CD4-positive, alpha-beta T cell treated with Interleukin-15 for 4 hours (primary cell): ENCODE measurements around the gene LRP8.

ENCODE experiments used
- DNase-seq: peaks from one replicate; pipeline ENCODE4 v3.0.0-alpha.2; 2020; ENCODE audit warnings: low spot score

LRP8 gene

GRCh38 chr1:53339736-53340635 is 12.1 kb upstream of the LRP8 start:
- DNase-seq: no peak

GRCh38 chr1:53338423-53338822 is 10.6 kb upstream of the LRP8 start:
- no peak for DNase-seq

GRCh38 chr1:53337499-53337898 is 9.6 kb upstream of the LRP8 start:
- no peak for DNase-seq

- DNase-seq: no peak
Observed at GRCh38 chr1:53336146-53336545, 8.3 kb upstream of the LRP8 start.

- DNase-seq: no peak
Observed at GRCh38 chr1:53335661-53336060, 7.8 kb upstream of the LRP8 start.

- no peak for DNase-seq
Observed at GRCh38 chr1:53334781-53335180, 6.9 kb upstream of the LRP8 start.

GRCh38 chr1:53334312-53334711 is 6.4 kb upstream of the LRP8 start:
- DNase-seq: no peak

GRCh38 chr1:53332833-53333232 is 5.0 kb upstream of the LRP8 start:
- DNase-seq: no peak

- no peak for DNase-seq
Observed at GRCh38 chr1:53332186-53332564, 4.3 kb upstream of the LRP8 start.

GRCh38 chr1:53331446-53332185 is 3.7 kb upstream of the LRP8 start:
- no peak for DNase-seq

GRCh38 chr1:53330819-53331218 is 2.9 kb upstream of the LRP8 start:
- DNase-seq: no peak

- no peak for DNase-seq
Observed at GRCh38 chr1:53328541-53329499, 950 bp upstream of the LRP8 start.

- DNase-seq: peak; percentile 40
Observed at GRCh38 chr1:53327182-53327913, 522 bp downstream of the LRP8 start.

- DNase-seq: no peak
Observed at GRCh38 chr1:53326598-53327181, 1.2 kb downstream of the LRP8 start.

GRCh38 chr1:53326088-53326597 is 1.7 kb downstream of the LRP8 start:
- peak; percentile 96 for DNase-seq

GRCh38 chr1:53325326-53326087 is 2.4 kb downstream of the LRP8 start:
- DNase-seq: no peak

- DNase-seq: no peak
Observed at GRCh38 chr1:53324728-53325297, 3.1 kb downstream of the LRP8 start.

- DNase-seq: no peak
Observed at GRCh38 chr1:53324321-53324720, 3.5 kb downstream of the LRP8 start.

- no peak for DNase-seq
Observed at GRCh38 chr1:53323316-53323715, 4.6 kb downstream of the LRP8 start.
